NT2/D1 (cell line): ENCODE measurements around the gene CAPRIN2.

Experiments used
- YY1 ChIP-seq: IDR thresholded peaks from 2 replicates; pipeline ENCODE4 v1.6.1; 2011; ENCODE audit not compliant: insufficient read length, insufficient read depth
- ZNF274 ChIP-seq: IDR thresholded peaks from 2 replicates; pipeline ENCODE4 v1.6.1; 2011; ENCODE audit warnings: mild to moderate bottlenecking, low read depth, low read length

GRCh38 chr12:30701056-30701455 lies 53.7 kb downstream of the CAPRIN2 start:
- no peak for TF ChIP-seq YY1
- TF ChIP-seq ZNF274, result no peak
